Stimulated activated CD4-positive, alpha-beta T cell treated with anti-CD3 and anti-CD28 coated beads, Interleukin-4, amount 100 ng/mL, for 4 hours (primary cell): ENCODE data around the gene AGXT2.
"Not testable (repeated sequence)": the region's sequence is repeated elsewhere in the genome, so short reads cannot be mapped to it uniquely, and the experiment has no call there.

ENCODE experiments used
- DNase-seq, 2 experiments: peaks; one replicate each; pipeline ENCODE4 v3.0.0-alpha.2; 2020

Gene AGXT2

DNA sequence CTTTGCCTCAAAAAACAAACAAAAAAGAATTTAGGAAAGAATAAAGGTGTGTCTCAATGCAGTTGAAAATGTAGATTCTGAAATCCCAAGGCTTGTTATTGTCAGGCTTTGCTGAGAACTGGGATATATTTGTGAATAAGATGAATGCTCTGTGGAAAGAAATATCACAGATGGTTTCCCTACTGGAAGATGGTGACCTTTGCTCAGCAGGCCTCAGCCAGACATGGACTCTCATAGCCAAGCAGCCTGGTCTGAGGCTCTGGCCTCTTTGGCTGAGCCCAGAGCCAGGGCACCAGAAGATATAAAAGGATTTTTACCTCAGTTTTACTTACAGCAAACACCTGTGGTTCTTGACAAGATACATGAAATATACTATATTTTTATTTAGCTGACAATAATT is 37.1 kb downstream of the AGXT2 start:
- no peak for DNase-seq

DNA sequence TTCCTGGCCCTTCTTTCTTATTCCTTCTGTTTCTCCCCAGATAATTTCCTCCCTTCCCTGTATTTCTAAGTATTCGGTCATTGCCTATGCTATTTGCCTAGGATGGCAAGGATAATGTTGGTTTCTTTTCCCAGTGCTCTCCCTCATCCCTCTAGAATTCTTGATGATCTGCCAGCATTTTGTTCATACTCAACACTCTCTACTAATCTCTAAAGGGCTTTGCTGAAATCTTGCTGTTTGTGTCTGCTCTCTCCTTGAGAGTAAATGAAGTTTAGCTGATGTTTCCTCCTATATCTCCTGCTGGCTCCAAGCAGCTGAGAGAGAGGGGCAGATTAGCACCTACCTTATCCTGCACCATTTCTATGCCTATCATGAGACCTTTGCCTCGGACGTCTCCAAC is 38.1 kb downstream of the AGXT2 start:
- no peak for DNase-seq

DNA sequence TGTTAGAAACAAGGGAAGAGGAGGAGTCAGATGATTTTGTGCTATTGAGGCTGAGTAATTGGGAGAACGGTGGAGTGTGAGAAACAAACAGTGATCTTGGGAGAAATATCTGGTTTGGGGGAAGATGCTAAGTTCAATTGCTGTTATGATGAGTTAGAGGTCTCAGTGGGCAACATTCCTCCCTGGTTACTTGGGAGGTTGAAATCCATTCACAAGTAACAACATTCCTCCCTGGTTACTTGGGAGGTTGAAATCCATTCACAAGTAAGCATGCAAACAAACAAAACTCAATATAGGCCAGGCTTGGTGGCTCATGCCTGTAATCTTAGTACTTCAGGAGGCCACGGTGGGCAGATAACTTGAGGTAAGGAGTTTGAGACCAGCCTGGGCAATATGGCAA is 38.7 kb downstream of the AGXT2 start:
- no peak for DNase-seq

DNA sequence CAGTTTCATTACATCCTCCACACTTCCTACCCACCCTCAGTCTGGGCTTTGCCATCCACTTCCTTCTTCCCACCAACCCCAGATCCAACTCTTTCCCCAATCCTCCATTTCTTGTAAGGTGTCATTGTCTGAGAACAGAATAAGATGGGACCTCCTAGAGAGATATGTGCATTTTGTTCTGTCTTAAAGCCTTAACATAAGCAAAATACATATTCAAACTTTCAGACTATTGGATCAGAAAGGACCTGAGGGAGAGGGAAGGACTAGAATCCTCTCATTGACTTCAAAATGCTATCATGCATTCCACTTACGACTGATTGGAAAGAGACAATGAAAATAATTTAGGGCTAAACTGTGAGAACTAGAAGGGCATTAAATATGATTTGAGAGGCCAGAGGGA is 43.0 kb downstream of the AGXT2 start:
- no peak for DNase-seq

DNA sequence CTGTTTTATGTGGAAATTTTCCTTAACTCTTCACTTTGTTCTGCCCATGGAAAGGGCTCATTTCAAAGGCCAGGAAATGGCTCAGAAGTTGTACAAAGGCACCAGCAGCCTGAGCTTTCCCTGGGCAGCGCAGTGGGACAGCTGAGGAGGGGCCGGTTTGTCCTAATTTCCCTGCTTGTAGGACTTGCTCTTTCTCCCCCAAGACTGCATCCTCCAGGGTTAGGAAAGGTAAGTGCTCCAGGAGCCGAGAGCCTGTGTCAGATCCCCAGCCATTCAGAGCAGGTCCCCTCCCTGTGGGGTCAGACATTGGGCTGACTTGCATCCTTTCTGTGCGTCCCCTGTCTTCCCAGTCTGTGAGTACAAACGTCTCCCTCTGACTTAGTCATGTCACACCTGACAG is 43.5 kb downstream of the AGXT2 start:
- no peak for DNase-seq

DNA sequence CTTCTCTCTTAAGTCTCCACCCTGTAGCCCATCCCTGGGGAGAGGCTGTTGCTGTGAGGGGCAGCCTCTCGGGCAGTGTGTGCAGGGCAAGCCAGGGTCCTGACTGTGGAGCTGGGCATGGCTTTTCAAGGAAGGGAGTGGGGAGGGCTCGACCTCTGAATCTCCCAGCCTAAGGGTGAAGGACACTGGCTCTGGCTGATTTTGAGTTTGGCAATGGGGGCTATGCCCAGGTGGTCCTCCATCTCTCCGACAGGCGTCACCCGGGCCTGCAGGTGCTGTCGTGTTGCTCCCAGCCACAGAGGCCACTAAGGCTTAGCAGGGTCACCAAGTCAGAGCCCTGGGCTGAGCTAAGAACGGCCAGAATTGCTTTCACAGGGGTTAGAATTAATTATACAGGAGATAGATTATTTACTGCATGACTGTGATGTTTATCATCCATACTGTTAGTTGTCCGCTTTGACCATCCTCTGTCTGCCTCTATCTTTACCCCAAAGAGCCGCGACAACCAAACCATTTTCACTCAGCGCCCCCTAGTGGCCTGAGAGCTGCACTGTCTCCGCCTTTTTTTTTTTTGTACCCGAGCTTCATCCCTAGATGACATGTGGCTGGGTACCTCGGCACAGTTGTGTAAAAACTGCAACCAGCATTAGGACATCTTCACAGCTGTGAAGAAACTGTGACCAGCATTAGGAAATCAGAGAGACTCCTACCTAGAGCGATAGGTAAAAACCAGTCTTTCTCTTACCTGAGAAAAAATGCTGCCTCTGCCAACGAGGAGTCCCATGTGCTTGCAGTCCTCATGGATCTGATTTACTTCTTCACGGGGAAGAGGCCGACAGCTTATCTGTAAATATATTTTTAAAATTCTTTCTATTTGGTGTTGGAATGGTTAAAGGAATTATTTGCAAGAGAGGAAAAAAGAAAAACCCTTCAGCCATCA is 44.5 kb downstream of the AGXT2 start:
- DNase-seq: peak; percentile 21 to 59

DNA sequence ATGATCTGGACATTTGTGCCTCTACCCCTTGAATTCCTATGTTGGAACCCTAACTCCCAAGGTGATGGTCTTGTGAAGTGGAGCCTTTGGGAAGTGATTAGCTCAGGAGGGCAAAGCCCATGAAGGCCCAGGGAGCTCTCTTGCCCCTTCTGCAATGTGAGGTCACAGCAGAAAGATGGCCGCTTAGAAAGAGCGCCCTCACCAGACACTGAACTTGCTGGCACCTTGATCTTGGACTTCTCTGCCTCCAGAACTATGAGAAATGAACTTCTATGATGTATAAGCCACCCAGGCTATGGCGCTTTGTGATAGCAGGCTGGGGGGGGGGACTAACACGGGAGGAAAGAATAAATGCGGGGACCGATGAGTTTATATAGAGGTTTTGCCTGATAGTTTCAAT is 45.3 kb downstream of the AGXT2 start:
- no peak for DNase-seq

DNA sequence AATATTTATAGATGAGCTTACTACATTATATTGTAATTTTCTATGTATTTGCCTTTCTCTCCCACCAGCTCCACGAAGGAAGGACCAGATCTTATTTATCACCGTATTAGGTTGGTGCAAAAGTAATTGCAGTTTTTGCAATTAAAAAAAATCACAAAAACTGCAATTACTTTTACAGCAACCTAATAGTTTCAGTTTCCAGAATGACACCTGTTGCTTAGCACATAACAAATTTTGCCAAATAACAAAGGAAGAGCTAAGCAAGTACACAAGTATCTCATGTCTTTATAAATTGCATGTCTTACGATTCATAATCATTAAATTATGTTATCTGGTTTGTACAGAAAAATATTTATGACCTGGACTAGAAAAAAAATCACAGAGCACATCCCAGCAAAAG is 45.9 kb downstream of the AGXT2 start:
- no peak for DNase-seq

DNA sequence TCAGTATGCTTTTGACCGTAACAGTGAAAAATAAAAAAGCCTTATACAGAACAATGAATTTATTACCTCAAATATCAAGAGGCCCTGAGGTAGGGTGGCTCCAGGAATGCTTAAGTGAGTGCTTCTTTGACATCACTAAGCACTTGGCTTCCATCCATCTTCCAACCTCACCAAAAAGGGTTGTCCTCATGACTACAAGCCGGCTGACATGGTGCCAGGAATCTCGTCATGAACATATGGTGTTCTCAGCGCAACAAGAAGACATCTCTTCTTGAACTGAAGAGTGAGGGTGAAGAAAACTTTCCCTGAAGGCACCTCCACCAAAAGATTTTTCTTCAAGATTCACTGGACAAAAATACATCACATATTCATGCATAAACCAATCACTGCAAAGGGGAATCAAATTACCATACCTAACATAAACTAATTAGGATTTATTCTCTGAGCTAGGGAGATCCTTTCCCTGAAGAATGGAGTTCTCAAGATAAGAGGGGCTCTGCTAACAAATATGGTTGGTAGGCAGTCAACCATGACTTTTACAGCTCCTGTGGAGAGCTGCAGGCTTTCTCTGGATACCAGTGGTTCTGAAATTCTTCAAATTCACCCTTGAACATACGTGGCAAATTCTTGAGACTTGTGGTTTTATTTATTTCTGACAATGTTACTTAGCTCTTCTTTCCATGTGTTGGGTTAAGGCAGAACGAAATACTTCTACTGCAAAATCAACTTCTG is 49.5 kb downstream of the AGXT2 start:
- no peak for DNase-seq

DNA sequence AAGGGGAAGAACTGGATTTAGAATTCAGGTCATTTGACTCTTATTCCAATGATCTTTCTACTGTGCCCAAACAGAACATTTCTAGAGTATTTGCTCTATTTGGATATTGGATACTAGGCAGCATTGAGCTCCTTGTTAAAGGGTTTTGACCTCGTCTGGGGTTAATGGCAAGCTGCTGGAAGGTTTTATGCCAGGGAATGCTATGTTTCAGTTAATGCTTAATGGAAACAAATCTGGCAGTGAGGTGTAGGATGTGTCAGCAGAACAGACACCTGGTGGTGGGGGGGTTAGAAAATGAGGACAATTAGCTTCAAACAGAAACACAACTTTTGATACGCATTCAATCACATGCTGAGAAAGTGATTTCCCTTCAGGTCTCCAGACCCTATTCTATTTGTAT is 51.5 kb downstream of the AGXT2 start:
- no peak for DNase-seq

DNA sequence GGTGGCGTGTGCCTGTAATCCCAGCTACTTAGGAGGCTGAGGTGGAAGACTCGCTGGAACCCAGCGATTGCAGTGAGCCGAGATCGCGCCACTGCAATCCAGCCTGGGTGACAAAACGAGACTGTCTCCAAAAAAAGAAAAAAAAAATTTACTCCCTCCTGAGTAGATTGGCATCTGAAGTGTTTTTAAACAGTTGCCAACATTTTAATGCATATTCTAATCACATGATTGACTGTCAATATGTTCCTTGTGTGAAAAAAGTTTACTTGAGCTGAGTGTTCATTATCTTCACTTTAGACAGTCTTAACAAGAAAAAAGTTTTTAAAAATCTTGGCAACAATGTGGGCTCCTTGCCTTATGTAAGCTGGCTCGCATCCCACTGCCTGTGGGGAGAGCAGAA is 53.8 kb downstream of the AGXT2 start:
- no peak for DNase-seq

DNA sequence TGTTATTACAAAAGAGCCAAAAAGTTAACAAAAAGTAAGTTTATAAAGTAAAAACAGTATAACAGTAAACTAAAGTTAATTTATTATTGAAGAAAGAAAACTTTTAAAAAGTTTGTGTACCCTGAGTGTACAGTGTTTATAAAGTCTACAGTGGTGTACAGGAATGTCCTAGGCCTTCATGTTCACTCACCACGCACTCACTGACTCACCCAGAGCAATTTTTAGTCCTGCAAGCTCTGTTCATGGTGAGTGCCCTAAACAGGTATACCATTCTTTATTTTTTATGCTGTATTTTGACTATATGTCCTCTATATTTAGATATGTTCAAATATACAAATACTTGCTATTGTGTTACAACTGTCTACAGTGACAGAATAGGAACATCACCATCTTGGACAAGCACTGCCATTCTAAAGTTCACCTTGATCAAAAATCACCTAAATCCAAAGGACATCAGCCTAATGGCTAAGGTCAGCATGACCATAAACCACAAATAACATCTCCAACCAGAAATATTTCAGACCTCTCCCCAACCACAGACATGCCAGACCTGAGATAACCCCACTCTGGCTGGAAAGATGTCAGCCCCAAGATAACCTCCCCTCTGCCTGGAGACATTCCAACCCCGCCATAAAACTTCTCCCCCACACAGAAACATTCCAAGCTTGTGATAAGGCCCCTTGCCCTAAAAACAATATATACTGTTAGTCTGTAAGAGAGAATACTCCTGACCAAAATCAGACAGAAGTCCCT is 56.1 kb downstream of the AGXT2 start:
- no peak for DNase-seq

DNA sequence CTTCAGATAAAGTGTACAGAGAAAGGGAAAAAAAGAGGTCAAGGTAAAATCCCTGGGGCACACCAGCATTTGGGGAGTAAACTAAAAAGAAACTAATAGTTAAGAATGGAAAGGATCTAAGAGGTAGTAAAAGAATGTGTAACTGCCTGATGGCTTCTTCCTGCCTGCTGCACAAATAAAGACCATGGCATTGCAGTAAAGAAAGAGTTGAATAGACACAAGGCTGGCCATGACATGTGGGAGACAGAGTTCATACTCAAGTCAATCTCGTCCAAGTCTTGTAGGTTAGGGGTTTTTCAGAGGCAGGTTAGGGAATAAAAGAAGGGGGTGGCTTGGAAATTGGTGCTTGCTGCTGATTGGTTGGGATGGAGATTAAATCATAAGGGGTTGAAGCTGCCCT is 60.8 kb downstream of the AGXT2 start:
- no peak for DNase-seq

DNA sequence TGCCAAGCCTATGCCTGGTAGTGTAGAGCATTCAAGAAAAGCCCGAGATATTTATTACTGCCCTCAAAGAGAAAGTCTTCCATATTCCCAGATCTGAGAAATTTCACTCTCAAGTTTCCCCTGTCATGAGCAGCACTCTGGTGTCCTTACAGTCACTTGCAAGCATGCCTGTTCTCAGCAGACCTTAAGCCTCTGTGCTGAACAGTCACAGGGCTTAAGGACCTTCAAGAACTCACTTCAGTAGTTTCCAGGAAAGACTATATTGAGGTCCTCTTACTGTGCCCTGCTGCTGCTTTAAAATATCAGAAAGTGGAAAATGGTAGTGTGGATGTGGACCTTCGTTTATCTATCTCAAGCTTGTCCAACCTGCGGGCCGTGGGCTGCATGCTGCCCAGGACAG is 64.9 kb downstream of the AGXT2 start:
- no peak for DNase-seq

DNA sequence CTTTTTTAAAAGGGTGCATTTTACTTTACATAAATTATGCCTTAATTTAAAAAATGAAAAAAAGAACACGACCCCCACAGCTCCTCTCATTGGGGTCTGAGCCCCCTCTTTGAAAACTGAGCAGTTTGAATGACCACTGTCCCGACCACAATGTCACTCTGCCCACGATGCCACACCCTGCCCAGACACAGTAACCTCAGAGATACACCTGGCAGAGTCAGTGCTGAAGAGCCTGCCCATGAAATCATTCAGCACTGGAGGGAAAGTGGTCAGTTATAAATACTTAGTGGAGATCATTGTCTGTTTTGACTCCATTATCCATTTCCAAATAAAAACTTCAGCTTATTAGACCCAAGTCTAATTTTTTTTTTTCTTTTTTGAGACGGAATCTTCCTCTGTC is 69.1 kb downstream of the AGXT2 start:
- no peak for DNase-seq

DNA sequence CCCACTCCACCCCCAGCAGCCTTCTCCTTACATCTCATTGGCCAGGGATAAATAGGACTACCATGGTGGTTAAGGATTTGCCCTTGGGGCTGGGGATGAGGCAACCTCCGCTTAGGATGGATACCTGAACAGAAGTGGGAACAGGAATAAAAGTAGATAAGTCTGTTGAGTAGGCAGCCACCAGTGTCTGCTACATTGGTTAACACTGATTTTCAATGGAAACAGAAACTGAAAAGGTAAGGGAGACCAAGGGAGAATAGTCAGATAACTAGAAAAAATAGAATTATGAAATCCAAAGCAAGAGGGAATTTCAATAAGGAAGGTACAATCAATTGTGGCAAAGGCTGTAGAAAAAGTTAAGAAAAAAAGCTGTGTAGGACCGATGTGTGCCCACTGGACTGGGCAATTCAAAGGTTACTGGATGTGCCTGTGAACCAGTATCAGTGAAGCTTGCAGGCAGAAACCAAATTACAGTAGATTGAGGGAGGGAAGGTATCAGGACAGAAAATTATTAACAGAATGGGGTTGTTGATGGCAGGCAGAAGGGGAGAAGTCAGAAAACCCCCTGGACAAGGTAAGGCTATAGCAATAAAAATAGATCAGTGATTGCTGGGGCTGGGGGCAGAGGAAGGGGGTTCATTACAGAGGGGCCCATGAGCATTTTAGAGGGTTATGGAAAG is 69.7 kb downstream of the AGXT2 start:
- DNase-seq: no peak

DNA sequence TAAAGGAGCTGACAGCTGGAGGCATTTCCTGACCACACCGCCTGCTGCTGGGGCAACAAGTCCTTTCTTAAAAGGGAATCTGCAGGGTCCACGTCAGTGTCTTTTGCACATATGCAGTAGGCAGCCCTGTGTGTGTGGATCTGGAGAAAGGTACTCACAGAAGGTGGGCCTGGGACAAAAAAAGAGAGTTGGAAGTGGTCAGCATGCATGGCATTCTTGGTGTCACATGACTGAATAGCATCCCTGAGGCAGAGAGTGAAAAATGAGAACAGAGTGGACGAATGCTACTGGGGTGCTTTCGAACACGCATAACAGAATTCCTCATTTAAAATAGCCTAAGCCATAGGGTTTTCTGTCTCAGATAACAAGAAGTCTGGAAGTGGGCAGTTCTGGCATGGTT is 71.4 kb downstream of the AGXT2 start:
- no peak for DNase-seq

DNA sequence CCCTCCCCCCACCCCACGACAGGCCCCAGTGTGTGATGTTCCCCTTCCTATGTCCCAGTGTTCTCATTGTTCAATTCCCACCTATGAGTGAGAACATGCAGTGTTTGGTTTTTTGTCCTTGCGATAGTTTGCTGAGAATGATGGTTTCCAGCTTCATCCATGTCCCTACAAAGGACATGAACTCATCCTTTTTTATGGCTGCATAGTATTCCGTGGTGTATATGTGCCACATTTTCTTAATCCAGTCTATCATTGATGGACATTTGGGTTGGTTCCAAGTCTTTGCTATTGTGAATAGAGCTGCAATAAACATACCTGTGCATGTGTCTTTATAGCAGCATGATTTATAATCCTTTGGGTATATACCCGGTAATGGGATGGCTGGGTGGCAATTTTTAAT is 76.1 kb downstream of the AGXT2 start:
- not testable (repeated sequence) for DNase-seq

DNA sequence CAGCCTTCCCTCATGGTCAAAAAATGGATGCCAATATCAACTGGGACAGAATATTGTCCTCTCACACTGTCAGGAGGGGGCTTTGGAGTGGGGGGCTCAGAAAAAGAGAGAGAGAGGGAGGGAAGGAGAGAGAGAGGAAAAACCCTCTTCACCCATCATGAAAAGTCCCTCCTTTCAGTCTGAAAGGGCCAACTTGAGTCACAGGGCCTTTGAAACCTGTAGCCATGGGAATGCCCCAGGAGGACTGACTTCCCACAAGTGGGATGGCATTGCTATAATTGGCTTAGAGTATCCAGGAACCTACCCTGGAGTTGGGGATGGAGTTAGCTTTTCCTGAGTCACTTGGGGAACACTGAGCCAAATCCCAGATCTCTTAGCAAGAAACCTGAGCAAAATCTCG is 77.2 kb downstream of the AGXT2 start:
- DNase-seq: no peak

DNA sequence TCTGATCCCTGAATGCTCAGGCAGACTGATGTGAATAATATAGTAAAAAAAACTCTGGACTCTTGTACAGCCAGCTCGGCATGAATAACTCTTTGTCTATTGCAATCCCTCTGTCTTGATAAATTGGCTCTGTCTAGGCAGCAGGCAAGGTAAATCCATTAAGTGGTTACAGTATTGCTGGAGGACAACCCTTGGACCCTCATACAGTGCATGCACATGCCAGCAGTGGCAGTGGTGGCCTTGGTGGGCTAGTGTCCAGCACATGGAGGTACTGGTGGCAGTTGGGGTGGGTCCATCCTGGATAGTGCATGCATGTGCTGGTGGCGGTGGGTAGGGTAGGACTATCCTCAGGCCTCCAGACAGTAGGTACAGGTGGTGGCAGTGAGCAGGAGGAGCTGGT is 79.5 kb downstream of the AGXT2 start:
- no peak for DNase-seq

DNA sequence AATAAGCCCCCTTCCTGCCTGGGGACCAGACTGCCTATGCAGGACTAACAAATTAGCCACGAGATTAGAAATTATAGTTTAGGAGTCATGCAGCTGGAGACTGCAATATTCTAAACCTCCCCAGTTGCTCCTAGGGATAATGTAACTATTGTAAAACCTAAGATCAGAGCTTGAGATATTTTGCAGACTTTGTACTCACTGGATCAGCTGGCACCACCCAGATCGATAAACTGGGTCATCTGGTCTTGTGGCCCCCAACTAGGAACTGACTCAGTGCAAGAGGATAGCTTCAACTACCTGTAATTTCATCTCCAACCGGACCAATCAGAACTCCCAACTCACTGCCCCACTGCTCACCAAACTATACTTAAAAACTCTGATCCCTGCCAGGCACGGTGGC is 80.2 kb downstream of the AGXT2 start:
- DNase-seq: no peak

DNA sequence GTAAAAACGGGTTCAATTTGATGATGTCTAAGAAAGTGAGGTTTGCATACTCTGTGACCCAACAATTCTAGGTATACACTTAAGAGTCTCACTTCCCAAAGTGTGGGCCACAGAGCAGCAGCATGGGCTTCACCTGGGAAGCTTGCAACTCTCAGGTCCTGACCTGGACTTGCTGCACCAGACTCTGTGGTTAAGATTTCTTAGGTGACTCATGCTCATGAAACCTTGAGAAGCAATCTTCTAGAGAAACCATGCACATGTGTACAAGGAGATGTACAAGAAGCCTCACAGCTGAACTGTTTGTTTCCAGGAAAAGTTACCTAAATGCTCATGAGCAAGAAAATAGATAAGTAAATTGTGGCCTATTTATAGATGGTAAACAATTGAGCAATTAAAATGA is 88.4 kb downstream of the AGXT2 start:
- DNase-seq: no peak
